ENCODE results near the gene TGM2.
A peak's percentile ranks its signal among the peaks of the same experiment; 100 is the strongest.

TGM2 gene

DNA sequence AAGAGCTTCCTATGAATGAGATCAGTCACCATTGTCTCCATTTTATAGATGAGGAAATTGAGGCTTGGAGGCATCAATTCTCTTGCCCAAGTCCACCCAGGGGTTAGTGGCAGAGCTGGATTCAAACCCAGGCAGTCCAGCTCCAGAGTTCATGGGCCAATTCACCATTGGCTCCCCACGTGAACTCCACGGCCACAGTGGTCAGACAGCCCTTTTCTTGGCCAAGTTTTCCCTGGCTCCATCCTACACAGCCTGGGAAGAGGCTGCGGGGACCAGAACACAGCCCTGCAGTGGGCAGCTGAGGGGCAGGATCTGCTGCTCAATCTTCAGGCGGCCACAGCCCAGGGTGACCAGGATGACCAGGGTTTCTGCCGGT lies 20.5 kb downstream of the TGM2 start (continued):
- TF ChIP-seq YY1 (tag by site-specific recombination; IDR thresholded peaks at IDR 0.05) = no peak
- no peak for TF ChIP-seq ZNF274 (IDR thresholded peaks at IDR 0.05; ENCODE audit: low read length)
- no peak for TF ChIP-seq ZNF274 (tag by site-specific recombination; IDR thresholded peaks at IDR 0.05; ENCODE audit: borderline replicate concordance)
- no peak for TF ChIP-seq GLI4 (tag by site-specific recombination; IDR thresholded peaks at IDR 0.05)
- TF ChIP-seq ZNF776 (tag by site-specific recombination; IDR thresholded peaks at IDR 0.05; ENCODE audit: borderline replicate concordance) = no peak
- TF ChIP-seq, protein P1, sequence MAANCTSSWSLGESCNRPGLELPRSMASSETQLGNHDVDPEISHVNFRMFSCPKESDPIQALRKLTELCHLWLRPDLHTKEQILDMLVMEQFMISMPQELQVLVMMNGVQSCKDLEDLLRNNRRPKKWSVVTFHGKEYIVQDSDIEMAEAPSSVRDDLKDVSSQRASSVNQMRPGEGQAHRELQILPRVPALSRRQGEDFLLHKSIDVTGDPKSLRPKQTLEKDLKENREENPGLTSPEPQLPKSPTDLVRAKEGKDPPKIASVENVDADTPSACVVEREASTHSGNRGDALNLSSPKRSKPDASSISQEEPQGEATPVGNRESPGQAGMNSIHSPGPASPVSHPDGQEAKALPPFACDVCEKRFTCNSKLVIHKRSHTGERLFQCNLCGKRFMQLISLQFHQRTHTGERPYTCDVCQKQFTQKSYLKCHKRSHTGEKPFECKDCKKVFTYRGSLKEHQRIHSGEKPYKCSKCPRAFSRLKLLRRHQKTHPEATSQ (tag by site-specific recombination; IDR thresholded peaks at IDR 0.05) = no peak
- TF ChIP-seq, protein P2, sequence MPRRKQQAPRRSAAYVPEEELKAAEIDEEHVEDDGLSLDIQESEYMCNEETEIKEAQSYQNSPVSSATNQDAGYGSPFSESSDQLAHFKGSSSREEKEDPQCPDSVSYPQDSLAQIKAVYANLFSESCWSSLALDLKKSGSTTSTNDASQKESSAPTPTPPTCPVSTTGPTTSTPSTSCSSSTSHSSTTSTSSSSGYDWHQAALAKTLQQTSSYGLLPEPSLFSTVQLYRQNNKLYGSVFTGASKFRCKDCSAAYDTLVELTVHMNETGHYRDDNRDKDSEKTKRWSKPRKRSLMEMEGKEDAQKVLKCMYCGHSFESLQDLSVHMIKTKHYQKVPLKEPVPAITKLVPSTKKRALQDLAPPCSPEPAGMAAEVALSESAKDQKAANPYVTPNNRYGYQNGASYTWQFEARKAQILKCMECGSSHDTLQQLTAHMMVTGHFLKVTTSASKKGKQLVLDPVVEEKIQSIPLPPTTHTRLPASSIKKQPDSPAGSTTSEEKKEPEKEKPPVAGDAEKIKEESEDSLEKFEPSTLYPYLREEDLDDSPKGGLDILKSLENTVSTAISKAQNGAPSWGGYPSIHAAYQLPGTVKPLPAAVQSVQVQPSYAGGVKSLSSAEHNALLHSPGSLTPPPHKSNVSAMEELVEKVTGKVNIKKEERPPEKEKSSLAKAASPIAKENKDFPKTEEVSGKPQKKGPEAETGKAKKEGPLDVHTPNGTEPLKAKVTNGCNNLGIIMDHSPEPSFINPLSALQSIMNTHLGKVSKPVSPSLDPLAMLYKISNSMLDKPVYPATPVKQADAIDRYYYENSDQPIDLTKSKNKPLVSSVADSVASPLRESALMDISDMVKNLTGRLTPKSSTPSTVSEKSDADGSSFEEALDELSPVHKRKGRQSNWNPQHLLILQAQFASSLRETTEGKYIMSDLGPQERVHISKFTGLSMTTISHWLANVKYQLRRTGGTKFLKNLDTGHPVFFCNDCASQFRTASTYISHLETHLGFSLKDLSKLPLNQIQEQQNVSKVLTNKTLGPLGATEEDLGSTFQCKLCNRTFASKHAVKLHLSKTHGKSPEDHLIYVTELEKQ (tag by site-specific recombination; IDR thresholded peaks at IDR 0.05; ENCODE audit: borderline replicate concordance) = no peak
- no peak for TF ChIP-seq GLIS2 (tag by site-specific recombination; IDR thresholded peaks at IDR 0.05)

DNA sequence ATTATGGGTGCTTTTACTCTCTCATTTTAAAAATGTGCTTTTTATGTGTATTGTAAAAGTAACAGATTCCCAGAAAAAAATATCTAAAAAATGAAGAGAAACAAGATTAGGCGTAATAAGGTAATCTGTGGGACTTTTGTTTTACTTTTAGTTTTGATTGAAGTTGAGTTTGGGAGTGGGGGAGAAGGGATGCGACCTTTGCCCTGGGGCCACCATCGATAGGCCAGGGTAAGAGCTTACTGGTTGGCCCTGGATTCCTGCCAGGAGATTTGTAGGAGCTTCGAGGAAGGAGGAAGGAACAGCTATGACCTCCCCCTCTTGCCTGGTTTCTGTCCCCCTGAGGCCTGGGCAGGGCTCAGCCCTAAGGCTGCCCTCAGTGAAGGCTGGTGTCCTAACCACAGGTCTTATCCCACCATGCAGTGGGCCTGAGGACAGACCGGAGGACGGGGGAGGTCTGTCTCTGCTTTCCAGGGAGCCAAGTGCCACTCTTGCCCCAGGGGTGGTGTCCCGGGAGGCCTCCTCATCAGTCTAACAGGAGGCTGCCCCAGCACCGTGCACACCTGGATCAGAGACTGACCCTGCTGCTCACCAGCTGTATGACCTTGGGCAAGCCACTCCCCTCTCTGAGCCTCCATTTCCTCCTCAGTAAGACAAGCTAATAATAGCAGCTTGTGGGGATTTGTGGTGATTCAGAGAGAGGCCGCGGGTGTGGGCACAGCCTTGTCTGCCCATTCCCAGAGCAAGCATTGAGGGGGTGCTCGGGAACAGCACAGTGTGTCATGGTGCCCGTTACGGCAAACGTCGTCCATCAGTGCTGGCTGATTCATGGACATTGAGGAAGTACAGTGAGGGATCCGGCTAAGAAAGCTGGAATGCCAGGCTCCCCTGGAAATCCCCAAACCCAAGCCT lies 21.2 kb downstream of the TGM2 start:
- POLR2A ChIA-PET = interaction anchor here (1.4 kb wide), 1 partner anchor 13 kb away, joined by 4 read pairs; no protein-coding TSS in a partner anchor
- CTCF ChIA-PET = interaction anchor here (1.1 to 2.6 kb wide), 4 partner anchors 8 to 193 kb away, joined by 3 to 7 read pairs (median 5); no protein-coding TSS in a partner anchor
- H3K27ac ChIP-seq (ENCODE audit: extremely low read depth, low read depth, low read length) = no peak overlapping the region

More for the DNA sequence above, 21.2 kb downstream of the TGM2 start:
- peak; percentile 8; the same call in 1 of the 2 replicates for TF ChIP-seq GLIS1 (tag by site-specific recombination; IDR thresholded peaks at IDR 0.05)
- no peak for TF ChIP-seq ZNF777 (tag by site-specific recombination; IDR thresholded peaks at IDR 0.05; ENCODE audit: borderline replicate concordance)
- TF ChIP-seq ZNF596 (tag by site-specific recombination; IDR thresholded peaks at IDR 0.05) = no peak
- TF ChIP-seq ZNF404 (tag by site-specific recombination; IDR thresholded peaks at IDR 0.05) = no peak
- TF ChIP-seq BCL11B (tag by site-specific recombination; IDR thresholded peaks at IDR 0.05; ENCODE audit: low read depth) = no peak
- TF ChIP-seq, protein P3, sequence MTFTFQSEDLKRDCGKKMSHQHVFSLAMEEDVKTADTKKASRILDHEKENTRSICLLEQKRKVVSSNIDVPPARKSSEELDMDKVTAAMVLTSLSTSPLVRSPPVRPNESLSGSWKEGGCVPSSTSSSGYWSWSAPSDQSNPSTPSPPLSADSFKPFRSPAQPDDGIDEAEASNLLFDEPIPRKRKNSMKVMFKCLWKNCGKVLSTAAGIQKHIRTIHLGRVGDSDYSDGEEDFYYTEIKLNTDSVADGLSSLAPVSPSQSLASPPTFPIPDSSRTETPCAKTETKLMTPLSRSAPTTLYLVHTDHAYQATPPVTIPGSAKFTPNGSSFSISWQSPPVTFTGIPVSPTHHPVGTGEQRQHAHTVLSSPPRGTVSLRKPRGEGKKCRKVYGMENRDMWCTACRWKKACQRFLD (tag by site-specific recombination; IDR thresholded peaks at IDR 0.05) = no peak
- no peak for TF ChIP-seq SCRT1 (tag by site-specific recombination; IDR thresholded peaks at IDR 0.05; ENCODE audit: borderline replicate concordance)
- TF ChIP-seq ZIC2 (tag by site-specific recombination; IDR thresholded peaks at IDR 0.05) = peak; percentile 51
- no peak for TF ChIP-seq YY1 (tag by site-specific recombination; IDR thresholded peaks at IDR 0.05)
- TF ChIP-seq ZNF600 (tag by site-specific recombination; IDR thresholded peaks at IDR 0.05) = peak; percentile 12; the same call in 1 of the 2 replicates
- TF ChIP-seq, protein P4, sequence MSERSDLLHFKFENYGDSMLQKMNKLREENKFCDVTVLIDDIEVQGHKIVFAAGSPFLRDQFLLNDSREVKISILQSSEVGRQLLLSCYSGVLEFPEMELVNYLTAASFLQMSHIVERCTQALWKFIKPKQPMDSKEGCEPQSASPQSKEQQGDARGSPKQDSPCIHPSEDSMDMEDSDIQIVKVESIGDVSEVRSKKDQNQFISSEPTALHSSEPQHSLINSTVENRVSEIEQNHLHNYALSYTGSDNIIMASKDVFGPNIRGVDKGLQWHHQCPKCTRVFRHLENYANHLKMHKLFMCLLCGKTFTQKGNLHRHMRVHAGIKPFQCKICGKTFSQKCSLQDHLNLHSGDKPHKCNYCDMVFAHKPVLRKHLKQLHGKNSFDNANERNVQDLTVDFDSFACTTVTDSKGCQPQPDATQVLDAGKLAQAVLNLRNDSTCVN (tag by site-specific recombination; optimal IDR thresholded peaks at IDR 0.05) = no peak
- TF ChIP-seq, protein P5, sequence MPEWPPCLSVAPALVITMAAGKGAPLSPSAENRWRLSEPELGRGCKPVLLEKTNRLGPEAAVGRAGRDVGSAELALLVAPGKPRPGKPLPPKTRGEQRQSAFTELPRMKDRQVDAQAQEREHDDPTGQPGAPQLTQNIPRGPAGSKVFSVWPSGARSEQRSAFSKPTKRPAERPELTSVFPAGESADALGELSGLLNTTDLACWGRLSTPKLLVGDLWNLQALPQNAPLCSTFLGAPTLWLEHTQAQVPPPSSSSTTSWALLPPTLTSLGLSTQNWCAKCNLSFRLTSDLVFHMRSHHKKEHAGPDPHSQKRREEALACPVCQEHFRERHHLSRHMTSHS (tag by site-specific recombination; IDR thresholded peaks at IDR 0.05) = no peak
- TF ChIP-seq ZNF776 (tag by site-specific recombination; IDR thresholded peaks at IDR 0.05; ENCODE audit: borderline replicate concordance) = no peak
- TF ChIP-seq SETDB1 (IDR thresholded peaks at IDR 0.05; ENCODE audit: insufficient read length, low read length) = no peak
- Histone ChIP-seq H3K4me3 (ENCODE audit: low read depth, low read length) (no peak overlapping the region), H3K36me3 (ENCODE audit: control insufficient read depth in 2 of 2, insufficient read depth in 1 of 2, low read length in 2 of 2) (no peaks in the 10 kb centered on the region), H3K9me3 (ENCODE audit: control insufficient read depth, insufficient read depth, low read depth, low read length) (no peaks in the 10 kb centered on the region), H3K4me1 (ENCODE audit: control insufficient read depth, insufficient read depth, low read length) (no peaks in the 10 kb centered on the region)
